ENCODE measurements around the gene PTGER4.

PTGER4 gene

DNA sequence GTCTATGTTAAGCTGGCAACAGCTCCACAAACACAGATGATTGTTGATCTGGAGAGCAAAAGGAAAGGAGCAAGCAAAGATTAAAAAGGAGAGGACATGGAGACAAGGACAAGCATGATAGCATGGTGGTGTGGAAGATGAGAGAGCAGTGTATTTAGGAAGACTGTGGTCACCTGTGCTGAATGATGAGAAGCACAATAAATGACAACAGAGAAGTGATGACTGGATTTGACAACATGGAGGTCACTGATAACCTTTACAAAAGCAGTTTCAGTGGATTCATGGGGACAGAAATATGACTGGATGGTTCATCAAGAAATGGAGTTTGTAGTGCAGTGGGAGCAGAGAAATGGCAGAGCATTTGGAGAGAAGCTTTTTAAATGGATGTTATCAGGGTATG, 55.9 kb downstream of the PTGER4 start:
- Mint-ChIP-seq H3K27me3 (no peaks in the 10 kb centered on the region), H3K4me3 (no peak overlapping the region), H3K27ac (peak overlapping the region; percentile 20), H3K9me3 (peaks cover 5% of the 10 kb centered on the region), H3K4me1 (peaks cover 25% of the 10 kb centered on the region), H3K36me3 (ENCODE audit: low read depth) (peaks cover 16% of the 10 kb centered on the region)
- ATAC-seq (peak; percentile 42), DNase-seq (no peak)

- peak overlapping the region; percentile 20 for H3K27ac Mint-ChIP-seq
- H3K4me1 Mint-ChIP-seq = peaks cover 25% of the 10 kb centered on the region
- peaks cover 23% of the 10 kb centered on the region for H3K36me3 Mint-ChIP-seq (ENCODE audit: low read depth)
- no peaks in the 10 kb centered on the region for H3K27me3 Mint-ChIP-seq
- no peak overlapping the region for H3K4me3 Mint-ChIP-seq
- ATAC-seq (peak; percentile 51), DNase-seq (no peak)
- H3K9me3 Mint-ChIP-seq = peaks cover 11% of the 10 kb centered on the region
Observed at GRCh38 chr5:40736103-40736875, 56.6 kb downstream of the PTGER4 start.

DNA sequence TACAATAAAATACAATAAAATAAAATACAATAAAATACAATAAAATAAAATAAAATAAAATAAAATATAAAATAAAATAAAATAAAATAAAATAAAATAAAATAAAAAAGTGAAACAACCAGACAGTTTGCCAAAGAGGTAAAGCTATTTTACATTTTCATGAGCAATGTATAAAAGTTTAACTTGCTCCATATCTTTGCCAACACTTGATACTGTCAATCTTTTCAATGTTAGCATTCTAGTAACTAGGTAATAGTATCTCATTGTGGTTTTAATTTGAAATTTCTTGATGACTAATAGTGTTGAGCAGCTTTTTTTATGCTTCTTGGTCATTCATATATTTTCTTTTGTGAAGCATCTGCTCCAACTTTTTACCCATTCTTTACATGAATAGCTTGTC, 58.8 kb downstream of the PTGER4 start:
- Mint-ChIP-seq H3K36me3 (ENCODE audit: low read depth) (peaks cover 37% of the 10 kb centered on the region), H3K27ac (no peak overlapping the region), H3K4me3 (no peak overlapping the region), H3K27me3 (no peaks in the 10 kb centered on the region), H3K4me1 (peaks cover 25% of the 10 kb centered on the region), H3K9me3 (peaks cover 13% of the 10 kb centered on the region)
- no peak for ATAC-seq
- no peak for DNase-seq
